Stimulated activated naive CD8-positive, alpha-beta T cell treated with anti-CD3 and anti-CD28 coated beads, Interleukin-15, Interleukin-2, amounts not matched to agents 100 U/mL and 50 U/mL, for 24 hours (primary cell): ENCODE measurements around the gene MDH1B.
A peak's percentile ranks its signal among the peaks of the same experiment; 100 is the strongest.
"Not testable (repeated sequence)": the region's sequence is repeated elsewhere in the genome, so short reads cannot be mapped to it uniquely, and the experiment has no call there.

ENCODE experiments used
- ATAC-seq: fragments of 150-1000 bp; cut with Tn5 transposase; one replicate; pipeline ENCODE4 v1.10.0; 2021
- DNase-seq: peaks from one replicate; pipeline ENCODE4 v3.0.0; 2021

MDH1B gene

GRCh38 chr2:206766057-206766930 is 1.2 kb upstream of the MDH1B start:
- no peak for ATAC-seq
- no peak for DNase-seq

GRCh38 chr2:206764673-206765241 is 371 bp downstream of the MDH1B start:
- DNase-seq (no peak), ATAC-seq (no peak)

- DNase-seq (no peak), ATAC-seq (no peak)
Observed at GRCh38 chr2:206756816-206757215, 8.3 kb downstream of the MDH1B start.

GRCh38 chr2:206740800-206741199 is 24.3 kb downstream of the MDH1B start:
- ATAC-seq (no peak), DNase-seq (no peak)

GRCh38 chr2:206739271-206739670 is 25.9 kb downstream of the MDH1B start:
- DNase-seq, result no peak
- no peak for ATAC-seq

GRCh38 chr2:206736935-206737334 is 28.2 kb downstream of the MDH1B start:
- peak; percentile 93 for ATAC-seq
- no peak for DNase-seq

GRCh38 chr2:206733341-206733740 is 31.8 kb downstream of the MDH1B start:
- no peak for DNase-seq
- no peak for ATAC-seq

GRCh38 chr2:206728277-206729199 is 36.6 kb downstream of the MDH1B start:
- DNase-seq, result no peak
- peak; percentile 81 for ATAC-seq

- DNase-seq (no peak), ATAC-seq (no peak)
Observed at GRCh38 chr2:206727287-206727686, 37.8 kb downstream of the MDH1B start.

- DNase-seq (no peak), ATAC-seq (no peak)
Observed at GRCh38 chr2:206723288-206723687, 41.8 kb downstream of the MDH1B start.

GRCh38 chr2:206721256-206721920 is 43.7 kb downstream of the MDH1B start:
- DNase-seq (no peak), ATAC-seq (no peak)

- ATAC-seq (no peak), DNase-seq (no peak)
Observed at GRCh38 chr2:206718296-206718695, 46.8 kb downstream of the MDH1B start, which contains the start of gene DYTN. Gene DYTN, minus strand, starts transcription at chr2:206718396. Its CDS starts 117 bp downstream, at chr2:206718279.

GRCh38 chr2:206716623-206717022 is 48.5 kb downstream of the MDH1B start:
- ATAC-seq (no peak), DNase-seq (no peak)

GRCh38 chr2:206715183-206715582 is 49.9 kb downstream of the MDH1B start:
- DNase-seq, ATAC-seq: not testable (repeated sequence)

GRCh38 chr2:206713746-206714145 is 51.4 kb downstream of the MDH1B start:
- DNase-seq (no peak), ATAC-seq (no peak)

- DNase-seq (no peak), ATAC-seq (no peak)
Observed at GRCh38 chr2:206708286-206708685, 56.8 kb downstream of the MDH1B start.

- no peak for ATAC-seq
- DNase-seq, result no peak
Observed at GRCh38 chr2:206707164-206707701, 57.9 kb downstream of the MDH1B start.

- no peak for ATAC-seq
- DNase-seq, result no peak
Observed at GRCh38 chr2:206701952-206702605, 63.0 kb downstream of the MDH1B start.

- DNase-seq (no peak), ATAC-seq (no peak)
Observed at GRCh38 chr2:206700156-206700555, 65.0 kb downstream of the MDH1B start.

- DNase-seq, result no peak
- ATAC-seq, result no peak
Observed at GRCh38 chr2:206698811-206699210, 66.3 kb downstream of the MDH1B start.

GRCh38 chr2:206696910-206697309 is 68.2 kb downstream of the MDH1B start:
- DNase-seq, result no peak
- ATAC-seq, result no peak
